Measurements from ENCODE around the gene NCKAP5L. TPM values are rescaled to one million over a fixed set of nuclear protein-coding genes. Genes with fewer than 3 reads are reported as not detected.

NCKAP5L gene
- total and polyA plus RNA-seq, 8 donors, result 4.1 to 18.3 (median 7.2) TPM

DNA sequence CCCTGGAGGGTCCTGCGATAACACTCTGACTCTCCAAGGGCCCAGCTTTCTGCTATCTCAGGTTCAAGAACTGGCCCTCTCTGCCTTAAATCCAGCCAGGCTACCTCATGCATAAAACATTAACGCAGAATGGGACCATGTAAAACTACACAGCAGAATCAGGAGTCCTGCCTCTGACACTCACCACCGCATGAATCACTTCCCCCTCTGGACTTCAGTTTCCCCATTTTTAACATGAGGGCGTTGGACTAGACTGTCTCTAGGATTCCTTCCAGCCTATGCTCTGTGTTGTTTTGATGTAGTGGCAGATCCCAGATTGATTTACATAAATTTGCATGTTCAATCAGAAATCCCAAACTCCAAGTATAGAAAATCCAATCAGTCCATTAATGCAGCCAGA, 3.3 kb downstream of the NCKAP5L start:
- H3K27ac ChIP-seq, result peak overlapping the region in 2 of 4 donors; percentile 22 to 57
- DNase-seq, result no peak
- intact Hi-C loops (cut with DNase I), result no loop called here
- no peaks in the 10 kb centered on the region for H3K36me3 ChIP-seq
- H3K27me3 ChIP-seq, result no peaks in the 10 kb centered on the region
- TF ChIP-seq, protein P1, sequence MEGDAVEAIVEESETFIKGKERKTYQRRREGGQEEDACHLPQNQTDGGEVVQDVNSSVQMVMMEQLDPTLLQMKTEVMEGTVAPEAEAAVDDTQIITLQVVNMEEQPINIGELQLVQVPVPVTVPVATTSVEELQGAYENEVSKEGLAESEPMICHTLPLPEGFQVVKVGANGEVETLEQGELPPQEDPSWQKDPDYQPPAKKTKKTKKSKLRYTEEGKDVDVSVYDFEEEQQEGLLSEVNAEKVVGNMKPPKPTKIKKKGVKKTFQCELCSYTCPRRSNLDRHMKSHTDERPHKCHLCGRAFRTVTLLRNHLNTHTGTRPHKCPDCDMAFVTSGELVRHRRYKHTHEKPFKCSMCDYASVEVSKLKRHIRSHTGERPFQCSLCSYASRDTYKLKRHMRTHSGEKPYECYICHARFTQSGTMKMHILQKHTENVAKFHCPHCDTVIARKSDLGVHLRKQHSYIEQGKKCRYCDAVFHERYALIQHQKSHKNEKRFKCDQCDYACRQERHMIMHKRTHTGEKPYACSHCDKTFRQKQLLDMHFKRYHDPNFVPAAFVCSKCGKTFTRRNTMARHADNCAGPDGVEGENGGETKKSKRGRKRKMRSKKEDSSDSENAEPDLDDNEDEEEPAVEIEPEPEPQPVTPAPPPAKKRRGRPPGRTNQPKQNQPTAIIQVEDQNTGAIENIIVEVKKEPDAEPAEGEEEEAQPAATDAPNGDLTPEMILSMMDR (IDR thresholded peaks at IDR 0.05), result no peak
- 83 to 84% methylated on average over 4 of the region's 4 CpGs for WGBS, 2 donors
- H3K9me3 ChIP-seq, result no peaks in the 10 kb centered on the region
- no peak overlapping the region for H3K4me3 ChIP-seq
- no peak for FAIRE-seq
- peak in 2 of 4 donors; percentile 6 to 20 for ATAC-seq
- H3K4me1 ChIP-seq, result peaks cover 0 to 4% (median 3%) of the 10 kb centered on the region in 3 donors

DNA sequence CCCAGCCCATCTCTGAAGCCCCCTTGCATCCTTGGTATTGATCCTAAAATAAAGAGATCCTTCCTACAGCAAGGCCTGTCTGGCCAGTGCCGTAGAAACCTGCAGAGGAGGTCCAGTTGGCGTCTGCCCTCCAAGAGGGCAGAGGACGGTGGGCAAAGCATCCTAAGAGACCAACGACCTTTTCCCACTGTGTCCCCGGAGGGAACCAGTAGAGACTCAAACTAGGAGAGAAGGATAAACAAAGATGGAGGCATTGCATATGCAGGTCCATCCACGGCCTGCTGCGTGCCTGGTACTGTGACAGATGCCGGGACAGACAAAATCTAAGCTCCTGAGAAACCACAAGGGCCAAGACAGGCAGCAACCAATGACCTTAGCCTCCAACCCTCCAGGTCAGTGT, 3.8 kb downstream of the NCKAP5L start:
- H3K27ac ChIP-seq, result peak overlapping the region in 2 of 4 donors; percentile 22 to 57

DNA sequence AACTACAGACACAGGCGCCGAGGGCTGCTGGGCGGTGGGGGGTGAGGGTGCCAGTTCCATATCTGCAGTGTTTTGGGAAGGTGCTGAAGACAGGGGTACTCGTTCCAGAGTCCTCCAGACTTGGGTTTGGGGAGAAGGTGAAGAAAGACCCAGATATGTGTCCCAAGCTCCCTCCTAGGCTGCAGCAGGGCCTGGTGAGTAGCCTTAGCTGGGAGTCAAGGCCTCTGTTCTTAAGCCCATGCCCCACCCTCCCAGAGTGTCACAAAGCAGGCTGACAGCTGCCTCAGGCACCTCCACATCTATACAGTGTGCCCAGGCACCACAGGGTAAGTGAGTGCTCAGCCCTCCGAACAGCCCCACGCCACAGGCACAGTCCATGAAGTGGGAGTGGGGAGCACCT, 4.3 kb downstream of the NCKAP5L start:
- no peak for DNase-seq
- ATAC-seq, result no peak
- H3K27me3 ChIP-seq, result no peaks in the 10 kb centered on the region
- H3K27ac ChIP-seq, result peak overlapping the region in 1 of 4 donors; percentile 57
- TF ChIP-seq, protein P1 (IDR thresholded peaks at IDR 0.05), result no peak
- FAIRE-seq, result no peak
- intact Hi-C loops (cut with DNase I), result no loop called here
- no peak overlapping the region for H3K4me3 ChIP-seq
- no peaks in the 10 kb centered on the region for H3K9me3 ChIP-seq
- no peaks in the 10 kb centered on the region for H3K36me3 ChIP-seq
- 89 to 92% methylated on average over 6 of the region's 6 CpGs for WGBS, 2 donors
- peaks cover 0 to 3% (median under 1%) of the 10 kb centered on the region in 3 donors for H3K4me1 ChIP-seq

More for the DNA sequence above, 3.8 kb downstream of the NCKAP5L start:
- Histone ChIP-seq H3K4me3 (no peak overlapping the region), H3K36me3 (no peaks in the 10 kb centered on the region), H3K9me3 (no peaks in the 10 kb centered on the region), H3K4me1 (peaks cover 0 to 4% (median 3%) of the 10 kb centered on the region in 3 donors), H3K27me3 (no peaks in the 10 kb centered on the region)
- intact Hi-C loops (cut with DNase I), result no loop called here
- no peak for ATAC-seq
- TF ChIP-seq, protein P1 (IDR thresholded peaks at IDR 0.05), result no peak
- no peak for FAIRE-seq
- 86 to 94% methylated on average over 8 of the region's 8 CpGs for WGBS, 2 donors
- DNase-seq, result no peak

DNA sequence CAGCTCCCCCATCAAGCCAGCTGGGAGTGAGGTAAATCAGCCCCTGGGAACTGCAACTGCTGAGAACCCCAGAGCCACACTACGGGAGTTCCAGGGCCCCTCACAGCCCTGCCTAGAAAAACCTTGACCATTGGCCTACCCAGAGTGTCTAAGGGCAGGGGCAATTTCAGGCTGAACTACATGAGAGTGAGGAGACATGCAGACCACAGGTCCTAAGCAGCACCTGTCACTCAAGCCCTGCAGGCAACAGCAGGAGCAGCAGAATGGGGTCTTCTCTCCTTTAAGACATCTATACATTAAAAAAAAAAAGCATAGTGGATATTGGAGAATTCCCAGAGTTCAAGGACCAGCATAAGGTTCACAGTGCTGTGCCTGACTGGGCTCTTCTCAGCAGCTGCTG, 4.9 kb downstream of the NCKAP5L start:
- Histone ChIP-seq H3K36me3 (no peaks in the 10 kb centered on the region), H3K27ac (no peak overlapping the region), H3K4me1 (no peaks in the 10 kb centered on the region), H3K9me3 (no peaks in the 10 kb centered on the region), H3K27me3 (no peaks in the 10 kb centered on the region), H3K4me3 (no peak overlapping the region)
- DNase-seq (no peak), FAIRE-seq (no peak), ATAC-seq (no peak)
- 55 to 69% methylated on average over 1 of the region's 1 CpG for WGBS, 2 donors
- TF ChIP-seq, protein P1 (IDR thresholded peaks at IDR 0.05), result no peak
- intact Hi-C loops (cut with DNase I), result no loop called here

DNA sequence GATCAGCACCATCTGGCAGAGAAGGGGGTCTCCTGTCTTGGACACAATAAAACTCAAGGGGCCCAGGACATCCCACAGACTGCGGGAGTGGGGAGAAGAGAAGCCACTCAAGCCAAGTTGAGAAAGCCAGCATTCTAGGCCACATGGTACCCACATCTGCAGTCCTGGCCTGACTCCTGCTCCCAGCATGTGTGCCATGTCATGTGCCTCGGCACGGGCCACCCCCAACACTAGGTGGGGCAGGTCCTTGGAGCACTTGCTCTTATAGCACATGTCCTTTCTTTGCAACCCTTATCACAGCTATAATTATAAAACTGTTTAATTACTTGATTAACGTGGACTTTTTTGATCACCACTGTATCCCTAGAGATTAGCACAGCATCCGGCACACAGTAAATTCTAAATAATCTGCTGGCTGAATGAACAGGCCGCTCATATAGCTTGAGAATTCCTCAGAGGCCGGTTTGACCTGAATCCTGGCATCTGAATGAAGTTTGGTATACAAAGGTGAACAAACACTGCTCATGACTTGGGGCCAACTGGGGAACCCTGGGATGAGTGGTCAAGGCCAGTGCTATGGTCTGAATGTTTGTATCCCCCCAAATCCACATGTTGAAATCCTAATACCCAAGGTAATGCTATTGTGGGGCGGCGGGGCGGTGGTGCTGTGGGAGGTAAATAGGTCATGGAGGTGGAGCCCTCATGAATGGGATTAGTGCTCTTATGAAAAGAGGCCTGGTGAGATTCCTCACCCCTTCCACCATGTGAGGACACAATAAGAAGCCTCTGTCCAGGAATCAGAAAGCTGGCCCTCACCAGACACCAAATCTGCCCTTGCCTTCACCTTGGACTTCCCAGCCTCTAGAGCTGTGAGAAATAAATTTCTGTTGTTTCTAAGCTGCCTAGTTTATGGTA, 6.6 kb downstream of the NCKAP5L start:
- Histone ChIP-seq H3K4me1 (no peaks in the 10 kb centered on the region), H3K27me3 (no peaks in the 10 kb centered on the region), H3K36me3 (no peaks in the 10 kb centered on the region), H3K9me3 (no peaks in the 10 kb centered on the region), H3K4me3 (no peak overlapping the region), H3K27ac (no peak overlapping the region)
- no peak for ATAC-seq
- FAIRE-seq, result no peak
- WGBS, 2 donors, result 84 to 85% methylated on average over 10 of the region's 10 CpGs
- TF ChIP-seq, protein P1 (IDR thresholded peaks at IDR 0.05), result no peak
- no peak for DNase-seq
- intact Hi-C loops (cut with DNase I), result no loop called here
